Astrocyte of the cerebellum (primary cell): ENCODE results near the gene MYMX.
A peak's percentile ranks its signal among the peaks of the same experiment; 100 is the strongest.

Experiments used
- DNase-seq: peaks from one replicate; pipeline ENCODE4 v3.0.0-alpha.2; 2011; ENCODE audit warnings: low read depth
- H3K4me3 ChIP-seq: 2 replicates; pipeline ENCODE4 v1.5.1; 2011; ENCODE audit warnings: mild to moderate bottlenecking, low read depth, low read length, moderate library complexity
- in situ Hi-C: cut with HindIII; loops from 2 replicates; pipeline ENCODE4 v1.10.0; 2017; ENCODE audit warnings: low sequenced_read_pairs
- TF ChIP-seq, protein P1 (sequence below): IDR thresholded peaks from 2 replicates; pipeline ENCODE4 v1.5.1; 2012; ENCODE audit warnings: low read length, low read depth, moderate library complexity, mild to moderate bottlenecking; ENCODE audit errors: missing control alignments

The MYMX gene

DNA sequence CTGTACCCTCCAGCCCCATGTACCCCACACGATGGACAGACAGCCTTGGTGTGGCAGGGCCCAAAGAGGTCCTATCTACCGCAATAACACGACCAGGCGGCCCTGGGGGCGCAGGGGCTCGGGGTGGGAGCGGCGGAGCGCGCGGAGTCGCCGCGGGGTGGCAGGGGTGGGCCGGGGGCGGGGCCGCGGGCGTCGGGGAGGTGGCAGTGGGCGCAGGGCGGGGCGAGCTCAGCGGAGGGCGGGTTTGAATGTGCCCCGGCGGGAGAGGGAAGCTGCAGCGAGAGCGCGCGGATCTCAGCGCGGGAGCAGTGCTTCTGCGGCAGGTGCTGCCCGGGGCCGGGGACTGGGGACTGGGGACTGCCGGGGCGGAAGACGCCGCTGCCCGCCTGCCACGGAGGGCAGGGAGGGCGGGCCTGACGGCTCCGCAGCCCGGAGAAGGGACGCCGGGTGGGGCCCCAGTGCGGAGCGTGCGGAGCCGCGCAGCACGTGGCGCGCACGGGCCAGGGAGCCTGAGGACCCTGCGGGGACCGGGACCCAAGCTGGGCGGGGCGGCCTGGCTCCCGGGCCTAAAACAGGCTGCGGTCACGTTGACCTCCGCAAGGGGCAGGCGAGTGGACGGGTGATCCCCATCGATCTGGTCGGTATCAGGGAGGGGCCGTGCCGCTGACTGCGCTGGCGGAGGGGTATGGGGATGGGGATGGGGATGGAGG, 6.7 kb downstream of the MYMX start, which contains the start of gene SLC29A1:
SLC29A1 (plus strand) TSS at position 277 of the 710 bp plus-strand sequence. CDS start 3,719 bp downstream, outside the sequence.
- TF ChIP-seq, protein P1, sequence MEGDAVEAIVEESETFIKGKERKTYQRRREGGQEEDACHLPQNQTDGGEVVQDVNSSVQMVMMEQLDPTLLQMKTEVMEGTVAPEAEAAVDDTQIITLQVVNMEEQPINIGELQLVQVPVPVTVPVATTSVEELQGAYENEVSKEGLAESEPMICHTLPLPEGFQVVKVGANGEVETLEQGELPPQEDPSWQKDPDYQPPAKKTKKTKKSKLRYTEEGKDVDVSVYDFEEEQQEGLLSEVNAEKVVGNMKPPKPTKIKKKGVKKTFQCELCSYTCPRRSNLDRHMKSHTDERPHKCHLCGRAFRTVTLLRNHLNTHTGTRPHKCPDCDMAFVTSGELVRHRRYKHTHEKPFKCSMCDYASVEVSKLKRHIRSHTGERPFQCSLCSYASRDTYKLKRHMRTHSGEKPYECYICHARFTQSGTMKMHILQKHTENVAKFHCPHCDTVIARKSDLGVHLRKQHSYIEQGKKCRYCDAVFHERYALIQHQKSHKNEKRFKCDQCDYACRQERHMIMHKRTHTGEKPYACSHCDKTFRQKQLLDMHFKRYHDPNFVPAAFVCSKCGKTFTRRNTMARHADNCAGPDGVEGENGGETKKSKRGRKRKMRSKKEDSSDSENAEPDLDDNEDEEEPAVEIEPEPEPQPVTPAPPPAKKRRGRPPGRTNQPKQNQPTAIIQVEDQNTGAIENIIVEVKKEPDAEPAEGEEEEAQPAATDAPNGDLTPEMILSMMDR = no peak
- no peak for DNase-seq
- in situ Hi-C loops = no loop called here
- peak within 1 kb of the TSS; percentile 49 for H3K4me3 ChIP-seq

DNA sequence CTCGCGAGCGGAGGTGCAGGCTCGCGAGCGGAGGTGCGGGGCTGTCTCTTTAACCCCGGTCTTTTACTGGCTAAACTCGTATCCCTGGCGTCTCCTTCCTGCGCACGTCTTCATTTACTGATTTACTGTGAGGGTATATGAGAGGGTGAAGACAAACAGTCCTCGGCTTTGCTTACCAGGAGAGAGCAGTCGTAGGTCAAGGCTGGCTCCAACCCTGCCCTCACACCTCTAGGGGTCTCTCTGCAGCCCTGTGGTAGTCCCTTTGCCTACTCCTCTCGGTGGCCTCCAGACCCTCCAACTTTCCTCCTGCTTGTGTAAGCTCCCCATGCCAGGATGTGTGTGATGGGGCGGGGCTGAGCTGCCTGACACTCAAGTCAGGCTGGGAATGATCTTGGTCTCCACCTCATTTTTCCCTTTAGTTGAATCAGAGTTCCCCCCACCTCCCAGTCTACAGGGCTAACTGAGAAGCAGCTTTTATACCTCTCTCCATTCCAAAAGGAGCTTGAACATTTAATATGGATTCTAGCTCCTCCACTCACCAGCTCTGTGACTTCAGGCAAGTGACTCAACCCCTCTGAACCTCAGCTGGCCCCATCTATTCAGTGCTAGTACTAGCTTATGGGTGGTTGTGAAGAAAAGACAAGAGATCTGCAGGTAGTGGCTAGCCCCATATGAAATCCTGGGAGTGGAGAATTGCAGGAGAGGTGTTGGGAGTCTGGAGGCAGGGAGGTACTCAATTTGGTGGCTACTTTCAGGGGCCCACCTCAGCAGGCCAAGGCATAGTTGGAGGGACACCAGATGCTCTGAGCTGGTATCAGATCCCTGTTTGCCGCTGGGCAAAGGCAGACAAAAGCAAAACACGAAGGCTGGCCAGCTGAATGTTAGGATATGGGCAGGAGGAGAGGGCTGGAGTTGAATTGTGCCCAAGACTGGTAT, 7.6 kb downstream of the MYMX start:
- H3K4me3 ChIP-seq = peak overlapping the region; percentile 49
- TF ChIP-seq, protein P1 = no peak
- in situ Hi-C loops = no loop called here
- DNase-seq = no peak

DNA sequence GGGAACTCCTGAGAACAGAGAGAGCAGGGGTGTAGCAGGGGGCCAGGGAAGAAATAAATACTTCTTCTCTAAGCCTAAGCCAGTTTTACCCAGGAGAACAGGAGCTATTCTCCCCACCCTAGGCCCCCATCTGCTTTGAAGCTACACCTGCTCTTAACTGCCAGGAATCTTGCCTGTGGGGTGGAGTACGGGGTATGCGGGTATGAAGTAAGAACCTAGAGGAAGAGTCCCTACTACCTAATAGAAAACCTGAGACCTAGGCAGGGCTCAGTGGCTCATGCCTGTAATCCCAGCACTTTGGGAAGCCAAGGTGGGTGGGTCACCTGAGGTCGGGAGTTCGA, 8.2 kb downstream of the MYMX start:
- in situ Hi-C loops = no loop called here
- DNase-seq = no peak
- TF ChIP-seq, protein P1 = no peak
- no peak overlapping the region for H3K4me3 ChIP-seq

DNA sequence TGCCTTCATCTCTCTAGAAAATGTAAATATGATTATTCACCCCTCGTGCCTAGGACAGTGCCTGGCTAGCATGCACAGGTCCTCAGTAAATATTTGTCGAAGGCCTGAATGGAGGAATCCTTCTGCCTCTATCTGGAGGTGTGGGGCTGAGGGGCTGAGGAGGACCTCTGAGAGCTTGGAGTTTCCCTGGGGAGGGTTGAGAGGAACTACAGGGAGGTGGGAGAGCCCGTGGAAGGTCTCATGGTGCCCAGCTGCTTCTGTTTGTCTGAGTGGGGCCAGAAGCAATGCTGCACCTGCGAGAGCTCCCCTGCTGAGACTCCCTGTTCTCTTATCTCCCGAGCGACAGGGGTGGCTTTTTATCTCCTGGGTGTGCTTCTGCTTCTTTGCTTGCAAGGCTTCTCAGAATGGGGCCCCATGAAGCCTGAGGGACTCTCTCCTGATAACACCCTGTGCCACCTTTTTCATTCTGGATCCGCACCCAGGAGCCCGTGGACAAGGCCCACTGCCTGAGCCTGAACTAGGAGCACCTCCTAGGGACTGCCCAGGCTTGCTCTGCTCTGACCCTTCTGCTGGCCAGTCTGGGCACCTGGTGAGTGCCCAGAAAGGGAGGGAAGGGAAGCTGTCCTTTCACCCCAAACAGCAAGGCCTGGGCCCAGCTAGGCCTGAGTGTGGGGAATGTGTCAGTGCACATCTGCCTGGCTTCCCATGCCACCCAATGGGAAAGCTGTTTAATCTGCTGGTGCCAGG, 9.0 kb downstream of the MYMX start:
- in situ Hi-C loops = no loop called here
- DNase-seq = no peak
- TF ChIP-seq, protein P1 = no peak
- H3K4me3 ChIP-seq = no peak overlapping the region

DNA sequence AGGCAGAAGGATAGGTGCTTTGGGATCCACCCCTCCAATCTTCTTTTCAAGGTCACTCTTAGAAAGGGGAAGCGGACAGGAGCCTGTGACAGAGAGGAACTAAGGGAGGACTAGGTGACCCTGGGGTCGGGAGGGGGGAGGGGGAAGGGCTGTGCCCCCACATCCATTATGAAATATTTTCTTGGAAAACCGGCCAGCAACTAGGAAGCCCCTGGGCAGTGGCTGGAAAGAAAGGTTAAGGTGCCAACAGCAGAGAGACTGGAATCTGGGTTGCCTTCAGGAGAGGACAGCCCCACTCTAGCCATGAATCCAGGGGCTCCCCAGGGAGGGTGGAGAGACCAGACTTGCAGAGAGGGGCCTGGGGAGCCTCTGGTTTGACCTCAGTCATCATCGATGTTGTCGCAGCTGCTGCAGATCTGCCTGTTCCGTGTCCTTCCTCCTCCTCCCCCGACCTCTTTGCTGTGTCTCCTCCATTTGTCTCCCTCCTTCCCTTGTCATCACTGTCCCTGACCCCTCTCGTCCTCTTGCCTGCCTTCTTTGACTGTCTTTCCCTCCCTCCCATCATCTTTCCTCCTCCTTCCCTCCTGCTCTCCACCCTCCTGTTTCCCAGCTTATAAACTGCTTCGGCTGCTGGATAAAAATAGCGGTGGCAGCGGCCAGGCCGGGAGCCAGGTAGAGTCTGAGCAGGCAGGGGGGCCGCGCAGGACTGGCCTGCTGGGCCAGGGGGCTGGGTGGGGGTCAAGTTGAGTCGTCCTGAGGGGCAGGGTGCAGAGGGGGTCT, 9.8 kb downstream of the MYMX start:
- in situ Hi-C loops = no loop called here
- no peak overlapping the region for H3K4me3 ChIP-seq
- TF ChIP-seq, protein P1 = no peak
- DNase-seq = no peak
